Measurements from ENCODE around the gene AKAP13. TPM values are rescaled to one million over a fixed set of nuclear protein-coding genes. Genes with fewer than 3 reads are reported as not detected.
A peak's percentile ranks its signal among the peaks of the same experiment; 100 is the strongest.

The AKAP13 gene
- total RNA-seq, 2 donors from 2014 or later, result 105 to 106 TPM

GRCh38 chr15:85752491-85752961 lies 372.1 kb downstream of the AKAP13 start:
- peak overlapping the region; percentile 66 to 81 for H3K27ac Mint-ChIP-seq
- H3K36me3 Mint-ChIP-seq, result no peaks in the 10 kb centered on the region
- peak in 1 of 2 donors; percentile 3 for ATAC-seq
- DNase-seq (ENCODE audit: low spot score in 2 of 2), result peak in 1 of 2 donors; percentile 16
- H3K9me3 Mint-ChIP-seq, result no peaks in the 10 kb centered on the region

DNA sequence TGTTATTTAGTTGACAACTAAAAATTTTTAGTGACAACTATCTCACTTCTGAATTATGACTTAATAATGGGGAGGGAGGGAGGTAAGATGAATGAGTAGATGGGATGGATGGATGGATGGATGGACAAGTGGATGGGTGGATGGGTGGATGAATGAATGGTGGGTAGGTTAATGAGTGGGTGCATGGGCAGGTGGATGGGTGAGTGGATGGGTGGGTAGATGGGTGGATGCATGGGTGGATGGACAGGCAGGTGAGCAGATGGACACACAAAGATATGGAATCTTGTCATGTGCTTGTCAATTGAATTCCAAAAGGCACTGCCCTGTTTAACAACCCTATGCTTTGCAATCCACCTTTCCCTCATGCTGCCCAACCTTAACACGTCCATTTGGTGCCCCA lies 372.9 kb downstream of the AKAP13 start:
- H3K36me3 Mint-ChIP-seq, result no peaks in the 10 kb centered on the region
- ATAC-seq (no peak), DNase-seq (ENCODE audit: low spot score in 2 of 2) (no peak)
- H3K9me3 Mint-ChIP-seq, result no peaks in the 10 kb centered on the region
- peak overlapping the region; percentile 63 to 66 for H3K27ac Mint-ChIP-seq

DNA sequence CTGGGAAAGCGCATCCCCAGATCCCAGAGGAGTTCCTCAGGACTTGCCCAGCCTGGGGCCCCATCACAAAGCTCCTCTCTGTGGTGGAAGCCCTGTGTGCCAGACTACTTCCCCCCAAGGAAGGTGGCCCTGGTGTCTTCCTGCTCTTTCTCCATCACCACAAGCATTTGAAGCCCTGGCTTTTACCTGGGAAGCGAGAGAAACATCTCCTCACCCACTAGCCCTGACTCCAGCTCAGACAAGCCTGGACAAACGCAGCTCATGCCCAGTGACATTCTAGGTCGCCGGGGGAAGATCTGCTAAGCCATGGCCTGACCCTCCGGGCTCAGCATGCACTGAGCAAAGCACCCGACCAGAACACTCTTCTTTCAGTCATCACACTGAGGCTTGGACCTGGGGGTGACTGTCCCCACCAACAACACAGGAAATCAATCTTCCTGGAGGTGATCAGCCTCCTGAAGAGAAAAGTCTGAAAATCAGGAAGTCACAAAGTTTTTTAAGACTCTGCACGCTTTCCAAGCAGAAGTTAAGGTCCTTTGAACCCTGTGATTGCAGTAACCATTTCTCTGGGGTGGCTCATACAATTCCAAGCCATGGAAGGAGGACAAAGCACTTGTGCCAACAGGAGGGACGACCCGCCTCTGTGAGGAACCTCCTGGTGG lies 373.5 kb downstream of the AKAP13 start:
- no peaks in the 10 kb centered on the region for H3K36me3 Mint-ChIP-seq

GRCh38 chr15:85754989-85755388 lies 374.6 kb downstream of the AKAP13 start:
- no peaks in the 10 kb centered on the region for H3K36me3 Mint-ChIP-seq
- DNase-seq (ENCODE audit: low spot score in 2 of 2) (peak in 1 of 2 donors; percentile 34), ATAC-seq (no peak)
- H3K9me3 Mint-ChIP-seq, result no peaks in the 10 kb centered on the region
- peak overlapping the region in 1 of 2 donors; percentile 32 for H3K27ac Mint-ChIP-seq

More for the DNA sequence above, 373.5 kb downstream of the AKAP13 start:
- DNase-seq (ENCODE audit: low spot score in 2 of 2) (peak in 1 of 2 donors; percentile 47), ATAC-seq (no peak)
- H3K9me3 Mint-ChIP-seq, result no peaks in the 10 kb centered on the region
- peak overlapping the region; percentile 50 to 63 for H3K27ac Mint-ChIP-seq

GRCh38 chr15:85755471-85755870 lies 375.1 kb downstream of the AKAP13 start:
- Mint-ChIP-seq H3K9me3 (no peaks in the 10 kb centered on the region), H3K36me3 (no peaks in the 10 kb centered on the region), H3K27ac (no peak overlapping the region)
- ATAC-seq (no peak), DNase-seq (ENCODE audit: low spot score in 2 of 2) (no peak)

DNA sequence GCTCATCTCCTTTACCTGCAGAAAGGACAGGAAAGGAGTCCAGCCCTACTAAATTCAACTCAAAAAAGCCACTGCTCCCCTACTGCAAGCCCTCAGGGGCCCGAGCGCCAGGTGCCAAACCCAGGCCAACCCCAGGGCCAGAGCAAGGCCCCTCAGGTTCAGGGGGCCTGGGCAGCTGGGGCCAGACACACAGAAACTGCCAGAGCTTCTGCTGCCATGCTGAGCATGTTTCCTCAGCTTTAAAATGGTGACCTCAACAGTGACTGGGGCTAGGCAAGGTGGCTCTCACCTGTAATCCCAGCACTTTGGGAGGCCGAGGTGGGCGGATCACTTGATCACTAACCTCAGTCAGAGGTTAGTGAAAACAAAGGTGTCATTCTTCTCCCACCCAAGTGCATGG lies 375.5 kb downstream of the AKAP13 start:
- DNase-seq (ENCODE audit: low spot score in 2 of 2) (no peak), ATAC-seq (no peak)
- H3K9me3 Mint-ChIP-seq, result no peaks in the 10 kb centered on the region
- H3K27ac Mint-ChIP-seq, result no peak overlapping the region
- no peaks in the 10 kb centered on the region for H3K36me3 Mint-ChIP-seq

DNA sequence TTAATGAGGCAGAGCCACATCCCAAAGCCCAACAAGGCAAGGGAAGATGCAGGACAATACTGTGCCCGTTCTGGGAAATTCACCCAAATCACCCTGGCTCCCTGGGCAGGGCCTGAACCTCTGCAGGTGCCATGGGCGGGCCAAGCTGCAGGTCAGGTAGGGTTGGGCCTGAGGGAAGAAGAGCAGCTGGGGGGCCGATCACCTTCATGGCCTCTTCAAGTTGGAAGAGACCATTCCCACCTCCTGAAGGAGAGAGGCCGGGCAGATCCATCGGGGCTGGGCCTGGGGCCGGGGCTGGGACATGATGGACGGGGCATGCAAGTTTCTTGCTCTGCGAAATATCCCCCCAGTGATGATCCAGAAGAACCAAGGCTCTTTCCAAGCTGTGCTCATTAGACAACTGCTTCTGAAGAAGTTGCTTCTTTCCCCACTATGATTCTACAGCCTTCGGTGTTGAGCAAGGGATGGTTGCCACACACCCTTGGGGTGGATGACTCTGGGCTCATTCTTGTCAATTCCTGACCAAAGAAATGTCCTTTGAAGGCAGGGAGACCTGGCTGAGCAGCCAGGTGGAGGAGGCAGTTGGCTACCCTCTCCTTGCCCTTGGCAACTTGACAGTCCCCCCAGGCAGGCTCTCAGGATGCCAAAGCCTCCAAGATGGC lies 376.1 kb downstream of the AKAP13 start:
- Mint-ChIP-seq H3K27ac (peak overlapping the region in 1 of 2 donors; percentile 22), H3K36me3 (no peaks in the 10 kb centered on the region), H3K9me3 (no peaks in the 10 kb centered on the region)
- DNase-seq (ENCODE audit: low spot score in 2 of 2) (peak in 1 of 2 donors; percentile 48), ATAC-seq (no peak)

DNA sequence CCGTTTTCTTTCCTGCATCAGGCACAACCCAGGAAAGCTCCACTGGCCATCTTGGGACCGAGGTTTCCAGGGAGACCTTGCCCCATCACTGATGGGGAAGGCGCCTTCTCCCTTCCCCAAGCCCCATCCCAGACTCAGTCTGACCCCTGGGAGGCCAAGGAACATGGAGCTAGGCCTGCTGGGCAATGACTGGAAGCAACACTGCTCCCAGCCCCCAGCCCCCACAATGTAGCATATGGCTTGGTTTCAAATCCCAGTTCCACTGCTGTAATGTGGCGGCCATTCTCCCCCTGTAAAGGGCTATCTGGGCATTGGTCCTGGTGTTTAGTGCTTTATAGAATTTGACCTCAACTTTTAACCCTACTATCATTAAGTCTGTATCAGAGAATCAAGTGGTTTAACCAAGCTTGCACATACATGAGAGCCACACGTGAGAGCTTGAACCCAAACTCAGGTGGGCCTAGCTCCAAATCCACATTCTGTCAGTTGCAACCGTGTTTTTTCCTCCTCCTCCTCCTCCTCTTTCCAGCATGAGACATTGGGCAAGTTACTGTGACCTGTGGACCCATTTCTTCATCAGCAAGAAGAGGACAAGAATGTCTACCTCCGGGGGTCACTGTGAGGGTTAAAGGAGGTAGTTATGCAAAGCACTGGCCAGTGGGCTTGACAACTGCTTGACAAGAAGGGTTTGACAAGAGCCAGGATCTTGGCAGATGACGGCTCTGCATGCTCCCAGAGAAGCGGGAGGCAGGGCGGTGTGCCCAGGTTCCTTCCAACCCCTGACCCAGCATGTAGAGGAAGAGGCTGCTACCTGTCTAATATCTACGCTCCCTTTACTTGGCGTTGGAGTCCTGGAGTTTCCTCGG lies 376.9 kb downstream of the AKAP13 start:
- H3K9me3 Mint-ChIP-seq, result no peaks in the 10 kb centered on the region
- H3K27ac Mint-ChIP-seq, result no peak overlapping the region
- ATAC-seq (no peak), DNase-seq (ENCODE audit: low spot score in 2 of 2) (no peak)
- H3K36me3 Mint-ChIP-seq, result no peaks in the 10 kb centered on the region

DNA sequence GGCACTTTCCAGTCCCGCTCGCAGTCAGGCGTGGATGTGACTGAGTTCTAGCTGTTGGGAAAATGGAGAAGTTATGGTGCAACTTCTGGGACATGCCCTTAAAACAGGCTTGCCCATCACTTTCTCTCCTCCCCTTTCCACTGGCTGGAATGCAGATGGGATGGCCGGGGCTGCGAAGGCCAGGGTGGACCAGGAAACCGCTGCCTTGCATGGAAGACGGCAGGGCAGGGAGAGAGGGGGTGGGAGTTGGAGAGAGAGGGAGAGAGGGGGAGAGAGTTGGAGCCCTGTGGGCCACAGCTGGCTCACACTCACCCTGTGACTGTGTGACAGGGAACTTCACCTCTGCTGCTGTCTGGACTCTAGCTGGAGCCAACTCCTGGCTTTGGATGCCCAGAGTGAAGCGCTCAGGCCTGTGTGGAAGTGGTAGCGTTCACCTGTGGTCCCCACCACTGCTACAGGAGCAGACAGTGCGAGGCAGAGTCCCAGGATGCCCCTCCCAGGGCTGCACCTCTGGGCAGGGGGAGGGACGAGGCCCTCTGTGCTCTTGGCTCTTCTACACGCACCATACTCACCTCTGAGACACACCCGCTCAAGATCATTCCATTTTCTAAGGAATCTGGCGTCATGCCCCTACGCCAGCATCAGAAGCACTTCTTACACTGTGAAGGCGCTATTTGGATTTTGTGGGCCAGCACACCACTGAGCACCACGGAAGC lies 377.7 kb downstream of the AKAP13 start:
- H3K9me3 Mint-ChIP-seq, result no peaks in the 10 kb centered on the region
- no peaks in the 10 kb centered on the region for H3K36me3 Mint-ChIP-seq
- no peak overlapping the region for H3K27ac Mint-ChIP-seq
- DNase-seq (ENCODE audit: low spot score in 2 of 2), result no peak
- no peak for ATAC-seq

DNA sequence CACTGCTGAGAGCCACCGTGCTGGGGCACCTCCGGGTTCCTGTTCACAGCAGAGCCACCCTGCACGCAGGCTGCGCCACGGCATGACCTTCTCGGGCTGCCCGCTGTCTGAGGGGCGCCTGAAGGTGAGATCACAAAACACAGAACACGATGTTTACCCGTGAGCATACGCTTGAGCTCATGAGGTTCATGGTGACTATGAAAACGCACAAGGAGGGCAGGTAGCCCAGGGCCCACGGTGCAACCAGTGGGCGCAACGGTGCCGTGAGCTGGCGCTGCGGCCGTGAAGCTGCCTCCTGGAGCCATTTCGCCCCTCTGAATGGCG lies 378.2 kb downstream of the AKAP13 start:
- DNase-seq (ENCODE audit: low spot score in 2 of 2) (no peak), ATAC-seq (no peak)
- peak overlapping the region in 1 of 2 donors; percentile 36 for H3K27ac Mint-ChIP-seq
- H3K36me3 Mint-ChIP-seq, result no peaks in the 10 kb centered on the region
- H3K9me3 Mint-ChIP-seq, result no peaks in the 10 kb centered on the region

DNA sequence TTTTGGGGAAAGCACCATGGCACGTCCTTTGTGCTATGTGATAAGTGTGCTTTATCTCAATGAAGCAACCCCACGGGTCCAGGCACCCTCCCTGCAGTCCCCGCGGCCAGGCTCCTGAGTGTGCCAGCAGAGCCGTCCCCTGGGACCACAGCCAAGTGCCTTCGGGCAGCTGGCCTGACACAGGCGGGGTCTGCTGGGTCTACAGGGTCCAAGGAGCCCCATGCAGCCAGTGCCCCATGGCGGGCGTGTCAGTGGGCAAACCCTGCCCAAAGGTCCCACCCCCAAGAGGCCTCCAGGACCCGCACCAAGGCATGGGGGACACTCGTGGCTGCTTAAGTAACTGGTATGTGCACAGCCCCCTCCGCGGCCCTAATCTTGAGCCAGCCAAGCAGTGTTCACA lies 379.0 kb downstream of the AKAP13 start:
- Mint-ChIP-seq H3K36me3 (no peaks in the 10 kb centered on the region), H3K27ac (no peak overlapping the region), H3K9me3 (no peaks in the 10 kb centered on the region)
- no peak for DNase-seq (ENCODE audit: low spot score in 2 of 2)
- no peak for ATAC-seq

DNA sequence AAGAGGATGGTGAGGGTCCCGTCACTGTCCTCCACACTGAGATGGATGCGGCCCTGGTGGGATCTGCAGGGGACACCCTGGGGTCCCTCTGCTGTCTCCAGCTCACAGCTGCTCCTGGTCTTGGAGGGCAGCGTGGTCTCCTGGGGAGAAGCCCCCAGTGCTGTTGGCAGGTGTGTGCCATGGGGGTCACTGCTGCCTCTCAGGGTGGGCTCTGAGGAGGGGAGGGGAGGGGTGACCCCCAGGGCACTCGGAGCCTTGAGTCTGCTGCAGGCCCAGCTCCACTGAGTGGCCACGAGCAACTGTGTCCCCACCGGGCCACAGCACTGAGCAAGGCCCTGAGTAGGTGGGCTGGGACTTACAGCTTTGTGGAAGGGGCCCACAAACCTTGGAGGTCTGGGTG lies 379.6 kb downstream of the AKAP13 start:
- DNase-seq (ENCODE audit: low spot score in 2 of 2), result no peak
- Mint-ChIP-seq H3K36me3 (no peaks in the 10 kb centered on the region), H3K27ac (no peak overlapping the region), H3K9me3 (no peaks in the 10 kb centered on the region)
- no peak for ATAC-seq

DNA sequence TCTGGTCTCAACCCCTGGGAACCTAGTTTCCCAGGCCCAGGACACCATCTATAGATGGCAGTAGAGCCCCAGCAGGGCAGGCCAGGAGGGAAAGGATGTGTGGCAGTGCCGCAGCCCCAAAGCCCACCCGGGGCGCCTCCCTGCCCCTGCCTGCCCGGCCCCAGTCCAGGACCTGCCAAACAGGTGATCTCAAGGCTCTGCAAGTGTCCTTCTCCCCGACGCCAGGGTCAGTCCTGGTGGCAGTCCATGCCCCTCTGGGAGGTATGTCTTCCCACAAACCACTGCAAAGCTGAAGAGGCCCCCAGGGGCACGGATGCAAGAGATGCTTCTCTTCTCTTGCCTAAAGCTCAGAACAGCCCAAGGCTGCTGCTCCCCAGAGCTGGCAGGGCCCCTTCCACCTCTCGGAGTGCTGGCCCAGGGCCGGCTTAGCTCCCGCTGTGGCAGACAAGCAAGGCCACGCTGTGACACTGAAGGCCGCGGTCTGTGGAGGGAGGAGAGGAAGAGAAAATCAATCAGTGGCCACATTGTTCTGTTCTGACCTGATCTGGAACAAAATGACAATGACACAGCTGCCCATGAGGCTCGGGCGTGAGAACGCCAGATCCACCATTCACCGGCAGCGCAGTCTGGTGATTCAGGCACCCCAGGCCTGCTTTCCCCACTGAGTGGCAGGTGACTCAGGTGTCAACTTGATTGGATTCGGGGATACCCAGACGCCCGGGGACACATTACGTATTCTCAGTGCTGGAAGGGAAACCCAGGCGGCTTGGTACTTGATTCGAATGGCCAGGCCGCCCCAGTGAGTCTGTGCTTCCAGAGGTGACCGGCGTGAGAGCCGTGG lies 380.3 kb downstream of the AKAP13 start:
- Mint-ChIP-seq H3K9me3 (no peaks in the 10 kb centered on the region), H3K27ac (no peak overlapping the region), H3K36me3 (no peaks in the 10 kb centered on the region)
- DNase-seq (ENCODE audit: low spot score in 2 of 2), result no peak
- ATAC-seq, result no peak

- Mint-ChIP-seq H3K27ac (no peak overlapping the region), H3K9me3 (no peaks in the 10 kb centered on the region), H3K36me3 (no peaks in the 10 kb centered on the region)
- ATAC-seq, result peak in 1 of 2 donors; percentile 11
- no peak for DNase-seq (ENCODE audit: low spot score in 2 of 2)
These were observed 381.2 kb downstream of the AKAP13 start for GRCh38 chr15:85761635-85762034.

DNA sequence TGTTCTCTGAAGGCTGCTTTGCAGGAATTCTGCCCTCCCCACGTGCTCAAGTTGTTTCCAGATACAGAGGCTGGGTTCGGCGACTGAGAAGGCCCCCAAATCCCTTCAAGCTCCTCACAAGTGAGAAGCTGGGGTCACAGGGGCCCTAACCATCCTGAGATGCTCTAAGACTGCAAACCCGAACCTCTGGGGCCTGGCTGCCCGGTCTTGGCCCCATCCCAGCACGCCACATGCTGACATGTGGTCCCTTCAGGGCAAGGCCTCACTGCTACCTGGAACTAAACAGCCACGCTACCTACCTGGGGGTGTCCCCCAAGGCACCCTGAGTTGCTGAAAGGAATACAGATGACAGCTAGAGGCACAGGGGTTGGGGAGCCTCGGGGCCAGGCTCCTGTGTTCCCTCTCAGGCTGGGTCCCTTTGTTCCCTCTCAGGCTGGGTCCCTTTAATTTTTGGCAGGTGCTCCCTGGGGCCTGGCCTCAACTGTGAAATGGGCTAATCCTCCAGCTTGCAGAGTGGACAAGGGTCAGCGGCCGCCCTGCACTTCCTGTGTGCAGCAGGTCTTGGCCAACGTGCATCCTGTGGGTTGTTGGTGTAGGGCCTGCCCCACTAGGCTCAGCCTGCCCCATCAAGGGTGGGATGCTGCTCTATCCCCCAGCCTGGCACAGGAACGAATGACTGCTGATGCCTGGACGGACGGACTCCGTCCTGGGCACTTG lies 381.8 kb downstream of the AKAP13 start:
- no peak for ATAC-seq
- Mint-ChIP-seq H3K36me3 (no peaks in the 10 kb centered on the region), H3K27ac (peak overlapping the region; percentile 75 to 84), H3K9me3 (no peaks in the 10 kb centered on the region)
- no peak for DNase-seq (ENCODE audit: low spot score in 2 of 2)

All from activated naive CD4-positive, alpha-beta T cell treated with anti-CD3 and anti-CD28 coated beads, Interleukin-2, amount 50 U/mL, for 72 hours (primary cell).